HG03064 (cell line): Measurements from ENCODE around the gene CFAP157.
A peak's percentile ranks its signal among the peaks of the same experiment; 100 is the strongest.

Experiments
- ATAC-seq: cut with Tn5 transposase; IDR thresholded peaks from one replicate; pipeline ENCODE4 v1.9.1; 2021; ENCODE audit warnings: low read depth; ENCODE audit not compliant: unreplicated experiment

Gene CFAP157

GRCh38 chr9:127714951-127715469 lies 8.2 kb downstream of the CFAP157 start:
- ATAC-seq: peak; percentile 13

- peak; percentile 85 for ATAC-seq
These were observed 8.9 kb downstream of the CFAP157 start, which contains the start of the genes PTRH1 and TTC16 for GRCh38 chr9:127715470-127716337. Gene PTRH1, minus strand, starts transcription at chr9:127715663. Its CDS starts 24 bp downstream, at chr9:127715639. Gene TTC16, plus strand, starts transcription at chr9:127716079. Its CDS starts 67 bp downstream, at chr9:127716146.

- ATAC-seq: no peak
These were observed 9.6 kb downstream of the CFAP157 start for GRCh38 chr9:127716412-127716811.

GRCh38 chr9:127717766-127718165 lies 11.0 kb downstream of the CFAP157 start:
- ATAC-seq: no peak

- no peak for ATAC-seq
These were observed 13.5 kb downstream of the CFAP157 start for GRCh38 chr9:127720031-127720864.

- no peak for ATAC-seq
These were observed 14.1 kb downstream of the CFAP157 start for GRCh38 chr9:127720865-127721227.

DNA sequence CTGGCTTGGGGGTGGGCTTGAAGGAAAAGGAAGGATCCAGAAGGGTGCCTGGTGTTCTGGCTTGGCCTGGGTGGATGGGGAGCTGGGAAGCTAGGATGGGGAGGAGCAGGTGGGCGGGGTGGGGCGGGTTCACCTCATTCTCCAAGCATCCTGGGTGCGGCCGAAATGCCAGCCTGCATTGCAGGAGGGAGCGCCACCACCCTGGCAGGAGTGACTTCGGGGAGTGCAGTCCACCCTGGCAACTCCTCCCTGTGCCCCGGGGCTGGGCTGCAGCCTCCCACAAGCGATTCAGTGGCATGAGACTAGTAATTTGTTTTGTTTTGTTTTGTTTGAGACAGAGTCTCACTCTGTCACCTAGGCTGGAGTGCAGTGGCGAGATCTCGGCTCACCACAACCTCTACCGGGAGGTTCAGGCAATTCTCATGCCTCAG lies 14.6 kb downstream of the CFAP157 start:
- ATAC-seq: no peak

- ATAC-seq: no peak
These were observed 15.4 kb downstream of the CFAP157 start for GRCh38 chr9:127722055-127722745.

DNA sequence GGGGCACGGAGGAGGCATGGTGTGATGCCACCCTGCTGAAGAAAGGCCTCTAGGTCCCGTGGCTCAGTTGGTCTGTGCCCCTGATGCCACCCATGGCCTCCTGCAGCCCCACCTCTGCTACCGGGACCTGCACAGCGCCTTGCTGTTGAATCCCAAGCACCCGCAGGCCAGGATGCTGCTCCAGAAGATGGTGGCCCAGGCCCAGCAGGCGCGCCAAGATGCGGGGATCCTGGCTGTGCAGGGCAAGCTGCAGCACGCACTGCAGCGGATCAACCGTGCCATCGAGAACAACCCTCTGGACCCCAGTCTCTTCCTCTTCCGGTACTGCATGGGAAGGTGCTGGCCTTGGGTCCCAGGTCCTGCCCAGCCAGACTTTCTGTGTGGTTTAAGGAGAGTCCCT lies 16.2 kb downstream of the CFAP157 start:
- ATAC-seq: no peak

DNA sequence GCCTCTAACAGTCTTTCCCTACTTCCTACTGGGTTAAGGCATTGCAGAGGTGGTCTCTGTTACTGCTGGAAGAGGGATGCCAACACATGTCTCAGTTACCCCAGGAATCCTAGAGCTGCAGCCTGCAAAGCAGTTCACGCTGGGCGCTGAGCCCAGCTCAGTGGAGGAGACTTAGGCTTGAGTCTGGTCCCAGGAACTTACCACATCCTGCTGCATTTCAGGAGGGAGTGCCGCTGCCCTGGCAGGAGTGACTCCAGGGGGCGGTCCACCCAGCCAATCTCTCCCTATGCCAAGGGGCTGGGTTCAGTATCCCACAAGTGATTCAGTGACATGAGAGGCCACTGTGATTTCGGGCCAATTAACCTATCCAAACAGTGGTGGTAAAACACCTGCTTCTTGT lies 16.7 kb downstream of the CFAP157 start:
- ATAC-seq: no peak

DNA sequence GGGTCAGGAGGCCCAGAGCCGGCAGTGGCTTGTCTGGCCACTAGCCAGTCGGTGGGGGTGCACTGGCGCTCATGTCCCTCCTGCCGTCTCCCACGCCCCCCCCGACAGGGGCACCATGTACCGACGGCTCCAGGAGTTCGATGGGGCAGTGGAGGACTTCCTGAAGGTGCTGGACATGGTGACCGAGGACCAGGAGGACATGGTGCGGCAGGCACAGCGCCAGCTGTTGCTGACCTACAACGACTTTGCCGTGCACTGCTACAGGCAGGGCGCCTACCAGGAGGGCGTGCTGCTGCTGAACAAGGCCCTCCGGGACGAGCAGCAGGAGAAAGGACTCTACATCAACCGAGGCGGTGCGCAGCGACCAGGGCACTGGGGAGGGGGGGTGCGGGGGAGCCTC lies 17.2 kb downstream of the CFAP157 start:
- ATAC-seq: no peak

DNA sequence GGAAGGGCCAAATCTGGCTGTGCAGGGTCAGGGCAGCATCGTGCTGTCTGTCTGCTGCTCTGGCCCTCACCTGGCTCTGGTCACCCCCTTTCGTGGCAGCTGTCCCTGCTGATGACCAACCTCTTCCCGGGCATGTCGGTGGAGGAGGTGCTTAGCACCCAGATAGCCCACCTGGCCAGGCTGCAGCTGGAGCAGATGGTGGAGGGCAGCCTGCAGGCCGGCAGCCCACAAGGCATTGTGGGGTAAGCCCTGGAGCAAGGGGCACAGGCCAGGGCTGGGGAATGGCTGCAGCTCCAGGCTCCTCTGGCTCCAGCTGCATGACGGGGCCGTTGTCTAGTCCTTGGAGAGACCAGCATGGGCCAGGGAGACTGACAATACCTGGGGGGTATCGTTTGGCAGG lies 20.1 kb downstream of the CFAP157 start:
- no peak for ATAC-seq

DNA sequence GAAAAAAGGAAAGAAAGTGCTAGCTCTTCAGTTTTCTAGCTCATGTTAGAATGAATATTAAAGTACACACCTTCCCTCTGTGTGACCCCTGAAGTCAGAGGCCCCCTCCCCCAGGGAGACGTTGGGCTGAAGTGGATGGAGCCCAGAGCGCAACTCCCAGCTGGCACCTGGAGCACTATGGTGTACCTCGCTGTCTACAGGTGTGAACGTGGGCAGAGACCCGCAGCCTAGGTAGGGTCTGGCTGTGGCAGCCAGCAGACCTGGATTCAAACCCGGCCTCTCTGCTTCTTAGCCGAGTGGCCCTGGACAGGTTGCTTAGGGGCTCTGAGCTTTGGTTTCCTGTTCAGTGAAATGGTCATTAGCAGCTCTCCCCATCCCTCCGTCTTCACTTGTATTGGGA lies 22.0 kb downstream of the CFAP157 start:
- ATAC-seq: no peak

GRCh38 chr9:127729522-127730256 lies 22.9 kb downstream of the CFAP157 start:
- no peak for ATAC-seq

DNA sequence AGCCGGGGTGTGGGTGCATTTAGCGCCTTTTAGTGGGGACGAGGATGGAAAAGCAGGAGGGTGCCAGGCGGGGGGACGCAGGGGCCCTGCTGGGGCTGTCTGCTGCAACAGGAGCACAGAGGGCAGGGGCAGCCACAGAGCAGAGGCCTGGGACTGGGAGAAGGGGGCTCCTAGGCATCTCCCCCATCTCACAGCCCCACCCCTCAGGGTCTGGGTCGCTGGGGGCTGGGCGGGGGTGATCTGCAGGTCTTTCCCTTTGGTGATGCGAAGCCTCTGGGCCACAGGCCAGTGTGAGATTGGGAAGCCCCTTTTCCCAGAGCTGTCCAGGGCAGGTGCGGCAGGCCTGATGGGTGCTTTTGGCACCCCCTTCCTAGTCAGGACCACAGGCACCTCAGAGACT lies 23.5 kb downstream of the CFAP157 start:
- no peak for ATAC-seq

DNA sequence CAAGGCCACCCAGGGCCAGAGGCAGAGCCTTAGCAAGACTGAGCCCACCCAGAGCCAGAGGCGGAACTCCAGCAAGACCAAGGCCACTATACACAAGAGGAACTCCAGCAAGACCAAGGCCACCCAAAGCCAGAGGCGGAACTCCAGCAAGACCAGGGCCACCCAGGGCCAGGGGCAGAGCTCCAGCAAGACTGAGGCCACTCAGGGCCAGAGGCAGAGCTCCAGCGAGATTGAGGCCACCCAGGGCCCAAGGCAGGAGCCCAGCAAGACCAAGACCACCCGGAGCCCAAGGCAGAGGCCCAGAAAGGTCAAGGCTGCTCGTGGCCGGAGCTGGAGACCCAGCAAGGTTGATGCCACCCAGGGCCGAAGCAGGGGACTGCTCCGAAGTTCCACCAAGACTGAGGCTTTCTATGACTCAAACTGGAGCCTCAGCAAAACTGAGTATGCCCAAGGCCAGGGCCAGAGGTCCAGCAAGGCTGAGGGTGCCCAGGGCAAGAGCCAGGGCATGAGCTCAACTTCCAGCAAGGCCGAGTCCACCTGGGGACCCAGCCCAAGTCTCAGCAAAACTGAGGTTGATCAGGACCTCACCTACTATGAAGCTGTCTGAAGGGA lies 24.1 kb downstream of the CFAP157 start:
- no peak for ATAC-seq

GRCh38 chr9:127731938-127732337 lies 25.1 kb downstream of the CFAP157 start:
- no peak for ATAC-seq

- ATAC-seq: no peak
These were observed 25.7 kb downstream of the CFAP157 start for GRCh38 chr9:127732444-127732843.

DNA sequence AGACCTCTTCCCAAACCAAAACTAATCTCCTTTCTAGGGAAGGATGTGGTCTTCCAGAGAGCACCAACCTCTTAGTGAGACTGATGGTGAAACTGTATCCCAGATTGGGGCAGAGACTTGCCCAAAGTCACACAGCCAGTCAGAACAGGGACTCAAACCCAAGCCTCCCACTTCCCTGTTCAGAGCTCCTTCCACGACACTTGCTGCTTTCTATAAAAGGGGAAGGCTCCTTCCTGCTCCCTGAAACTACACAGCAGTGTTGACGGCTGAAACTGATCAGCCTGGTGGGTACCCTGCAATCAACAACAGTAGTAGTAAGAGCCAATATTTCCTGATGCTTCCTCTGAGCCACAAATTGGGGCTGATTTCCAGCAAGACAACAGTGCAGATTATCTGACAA lies 26.8 kb downstream of the CFAP157 start:
- no peak for ATAC-seq
